Lung (tissue), 12 donors: Measurements from ENCODE around the gene PRKX. TPM values are rescaled to one million over a fixed set of nuclear protein-coding genes. Genes with fewer than 3 reads are reported as not detected.
"Not testable (repeated sequence)": the region's sequence is repeated elsewhere in the genome, so short reads cannot be mapped to it uniquely, and the experiment has no call there.

Source experiments
- ATAC-seq: fragments of 200-7000 bp; cut with Tn5 transposase; one replicate; pipeline ENCODE4 v1.9.1; 2020; ENCODE audit warnings: moderate number of reproducible peaks; ENCODE audit not compliant: insufficient read depth, low FRiP score
- DNase-seq, 3 donors: peaks; one replicate each; pipeline ENCODE4 v3.0.0-alpha.2; 2013 to 2017
- H3K27ac ChIP-seq, 2 donors: one replicate each; pipeline ENCODE4 v1.5.1; 2013; ENCODE audit warnings: mild to moderate bottlenecking in 2 of 2, moderate library complexity in 2 of 2, control low read depth in 1 of 2, inconsistent platforms in 1 of 2, low read depth in 1 of 2, low read length in 1 of 2
- H3K27me3 ChIP-seq, 3 donors: one replicate each; pipeline ENCODE4 v1.5.1; 2013; ENCODE audit warnings: low read length in 2 of 3; ENCODE audit not compliant: control insufficient read depth in 3 of 3, insufficient read depth in 3 of 3
- H3K36me3 ChIP-seq, 4 donors: one replicate each; pipeline ENCODE4 v1.5.1; 2013; ENCODE audit warnings: low read length in 4 of 4, mild to moderate bottlenecking in 1 of 4, moderate library complexity in 1 of 4; ENCODE audit not compliant: control insufficient read depth in 4 of 4, insufficient read depth in 4 of 4
- H3K4me1 ChIP-seq, 5 donors: one replicate each; pipeline ENCODE4 v1.5.1; 2013; ENCODE audit warnings: low read length in 5 of 5, mild to moderate bottlenecking in 2 of 5, moderate library complexity in 1 of 5; ENCODE audit not compliant: control insufficient read depth in 5 of 5, insufficient read depth in 5 of 5
- H3K4me3 ChIP-seq: one replicate; pipeline ENCODE4 v1.5.1; 2013; ENCODE audit warnings: mild to moderate bottlenecking, control low read depth, moderate library complexity
- H3K9ac ChIP-seq, 2 donors: one replicate each; pipeline ENCODE4 v1.5.1; 2013; ENCODE audit warnings: low read length in 2 of 2, control low read depth in 1 of 2; ENCODE audit not compliant: insufficient read depth in 1 of 2
- H3K9me3 ChIP-seq, 4 donors: one replicate each; pipeline ENCODE4 v1.5.1; 2013; ENCODE audit warnings: low read length in 3 of 4, mild to moderate bottlenecking in 1 of 4, moderate library complexity in 1 of 4; ENCODE audit not compliant: control insufficient read depth in 4 of 4, insufficient read depth in 3 of 4
- WGBS, 2 donors: extraction: QIAGEN DNeasy Blood & Tissue Kit; methylation state at CpG; one replicate each; pipeline ENCODE4 v1.1.7; 2013; 5-methylcytosine and 5-hydroxymethylcytosine counted together
- polyA plus RNA-seq, 2 donors: library from polyadenylated mRNA; stranded (reverse); fragments of 200-250 nt; gene quantifications; one replicate each; pipeline ENCODE4 v1.2.1, GENCODE V29; 2013
- total RNA-seq, 2 donors: library from RNA; depleted of rRNA in 1 of 2; stranded (reverse); fragments of >200 nt in 1 of 2; gene quantifications; one replicate each; pipeline ENCODE4 v1.2.1, GENCODE V29; 2014 to 2021
- TF ChIP-seq, protein P1 (sequence below): IDR thresholded peaks from 2 replicates; pipeline ENCODE4 v1.5.1; 2012; ENCODE audit warnings: mild to moderate bottlenecking; ENCODE audit errors: control extremely low read depth, extremely low read depth
- donor health status: control.
- donor health status: control.
- donor health status: Bipolar disorder and iron deficiency.
- donor health status: healthy.
- donor health status: DM: yes; HTN: yes; CAD: no.

Gene PRKX
- total and polyA plus RNA-seq, 4 donors, result 5.5 to 16.3 (median 8.5) TPM

DNA sequence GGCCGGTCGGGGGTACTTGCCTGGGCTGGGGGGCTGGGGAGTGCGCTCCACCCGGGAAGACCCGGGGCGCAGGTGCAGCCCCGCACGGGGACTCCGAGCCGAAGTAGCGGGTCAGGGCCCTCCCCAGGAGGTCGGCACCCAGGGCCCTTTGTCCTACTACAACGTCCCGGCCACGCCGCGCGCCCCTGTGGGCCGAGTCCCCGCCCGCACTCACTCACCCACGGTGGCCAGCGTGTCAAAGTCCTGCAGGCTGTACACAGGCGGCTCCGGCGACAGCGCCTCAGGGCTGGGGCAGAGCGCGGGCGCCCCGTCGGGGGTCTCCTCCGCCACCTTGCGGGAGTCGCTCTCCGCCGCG, 602 bp downstream of the PRKX start:
- Histone ChIP-seq H3K4me3 (peak overlapping the region; percentile 71), H3K9me3 (no peaks in the 10 kb centered on the region), H3K9ac (no peak overlapping the region), H3K27me3 (peaks cover 0 to 36% (median 4%) of the 10 kb centered on the region in 3 donors), H3K27ac (peak overlapping the region; percentile 56 to 79), H3K36me3 (no peaks in the 10 kb centered on the region), H3K4me1 (peaks cover 0 to 18% (median 0%) of the 10 kb centered on the region in 5 donors)
- whole genome bisulfite sequencing, 2 donors, result 0 to 1% methylated on average over 11 to 38 of the region's 38 CpGs
- ATAC-seq (peak; percentile 1), DNase-seq (no peak)
- TF ChIP-seq, protein P1, sequence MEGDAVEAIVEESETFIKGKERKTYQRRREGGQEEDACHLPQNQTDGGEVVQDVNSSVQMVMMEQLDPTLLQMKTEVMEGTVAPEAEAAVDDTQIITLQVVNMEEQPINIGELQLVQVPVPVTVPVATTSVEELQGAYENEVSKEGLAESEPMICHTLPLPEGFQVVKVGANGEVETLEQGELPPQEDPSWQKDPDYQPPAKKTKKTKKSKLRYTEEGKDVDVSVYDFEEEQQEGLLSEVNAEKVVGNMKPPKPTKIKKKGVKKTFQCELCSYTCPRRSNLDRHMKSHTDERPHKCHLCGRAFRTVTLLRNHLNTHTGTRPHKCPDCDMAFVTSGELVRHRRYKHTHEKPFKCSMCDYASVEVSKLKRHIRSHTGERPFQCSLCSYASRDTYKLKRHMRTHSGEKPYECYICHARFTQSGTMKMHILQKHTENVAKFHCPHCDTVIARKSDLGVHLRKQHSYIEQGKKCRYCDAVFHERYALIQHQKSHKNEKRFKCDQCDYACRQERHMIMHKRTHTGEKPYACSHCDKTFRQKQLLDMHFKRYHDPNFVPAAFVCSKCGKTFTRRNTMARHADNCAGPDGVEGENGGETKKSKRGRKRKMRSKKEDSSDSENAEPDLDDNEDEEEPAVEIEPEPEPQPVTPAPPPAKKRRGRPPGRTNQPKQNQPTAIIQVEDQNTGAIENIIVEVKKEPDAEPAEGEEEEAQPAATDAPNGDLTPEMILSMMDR, result no peak

DNA sequence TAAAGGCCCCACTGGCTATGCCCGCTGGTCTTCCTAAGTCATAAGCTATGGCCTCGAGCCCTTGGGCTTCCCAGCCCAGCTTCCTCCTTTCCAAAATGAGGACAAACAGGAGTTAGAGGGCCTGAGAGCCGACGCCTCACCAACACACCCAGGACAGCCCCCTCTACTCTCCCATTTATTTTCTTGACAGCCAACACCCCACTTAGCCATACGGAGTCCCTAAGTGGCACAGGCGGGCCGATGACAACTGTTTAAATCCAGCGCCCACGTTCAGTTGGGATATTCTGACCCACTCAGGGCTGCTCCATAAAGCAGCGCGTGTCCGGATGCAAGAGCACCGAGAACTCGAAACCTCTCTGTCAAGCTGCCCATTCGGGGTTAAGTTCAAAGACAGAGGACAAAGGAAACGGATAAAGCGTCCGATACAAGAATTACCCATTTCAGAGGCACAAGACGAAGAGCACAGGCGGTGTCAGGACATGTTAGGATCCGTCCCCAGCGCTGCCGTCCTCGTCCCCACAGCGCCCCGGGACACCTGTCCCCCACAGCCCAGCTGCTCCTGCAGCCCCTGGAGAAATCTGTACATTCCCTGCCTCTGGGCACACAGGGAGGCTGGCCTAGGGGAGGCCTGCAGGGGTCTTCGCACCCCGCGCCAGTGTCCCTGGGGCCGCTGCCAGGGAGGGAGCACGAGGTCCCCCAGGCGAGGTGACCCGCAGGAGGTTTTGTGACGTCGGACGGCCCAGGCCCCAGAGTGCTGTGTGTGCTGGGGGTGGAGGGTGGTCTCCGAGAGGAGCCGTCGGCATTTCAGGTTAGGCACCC, 1.2 kb downstream of the PRKX start:
- ATAC-seq (no peak), DNase-seq (peak; percentile 33 to 69 (median 50))
- H3K27ac ChIP-seq, result peak overlapping the region; percentile 54 to 79

DNA sequence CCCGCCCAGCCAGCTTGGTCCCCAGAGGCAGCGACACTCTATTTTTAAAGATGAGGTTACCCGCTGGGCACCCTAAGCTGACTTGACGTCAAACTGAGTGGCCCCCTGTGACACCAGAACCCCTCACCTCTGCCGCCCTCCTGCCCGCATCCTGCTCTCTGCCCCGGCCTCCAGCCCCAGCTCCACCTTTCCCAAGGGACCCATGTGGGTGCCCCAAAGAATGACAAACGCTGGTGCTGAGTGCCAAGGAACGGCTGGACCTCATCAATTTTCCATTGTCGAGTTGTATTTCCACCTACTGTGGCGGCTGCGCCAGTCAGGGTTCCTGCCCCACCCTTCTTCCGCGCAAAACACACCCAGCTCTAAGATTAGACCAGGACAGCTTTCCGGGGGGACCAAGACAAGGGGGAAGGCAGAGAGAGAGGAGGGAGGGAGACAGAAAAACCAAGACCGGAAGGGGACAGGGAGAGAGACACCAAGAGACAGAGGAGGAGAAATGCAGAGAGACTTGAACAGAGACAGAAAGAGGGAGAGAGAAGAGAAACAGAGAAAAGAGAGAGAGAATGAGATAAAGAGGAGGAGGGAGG, 2.0 kb downstream of the PRKX start:
- Histone ChIP-seq H3K4me1 (peaks cover 0 to 18% (median 0%) of the 10 kb centered on the region in 5 donors), H3K4me3 (peak overlapping the region; percentile 33), H3K27me3 (peaks cover 0 to 31% (median 2%) of the 10 kb centered on the region in 3 donors), H3K9ac (no peak overlapping the region), H3K36me3 (no peaks in the 10 kb centered on the region), H3K9me3 (no peaks in the 10 kb centered on the region), H3K27ac (peak overlapping the region; percentile 54 to 79)
- no peak for ATAC-seq
- TF ChIP-seq, protein P1, result no peak
- WGBS, 2 donors, result 48 to 64% methylated on average over 16 of the region's 16 CpGs
- no peak for DNase-seq

More for the DNA sequence above, 1.2 kb downstream of the PRKX start:
- Histone ChIP-seq H3K4me3 (peak overlapping the region; percentile 71), H3K36me3 (no peaks in the 10 kb centered on the region), H3K9ac (peak overlapping the region in 1 of 2 donors; percentile 32), H3K27me3 (peaks cover 0 to 33% (median 2%) of the 10 kb centered on the region in 3 donors), H3K4me1 (peaks cover 0 to 18% (median 0%) of the 10 kb centered on the region in 5 donors), H3K9me3 (no peaks in the 10 kb centered on the region)
- 5 to 8% methylated on average over 33 to 39 of the region's 39 CpGs for WGBS, 2 donors
- TF ChIP-seq, protein P1, result no peak

DNA sequence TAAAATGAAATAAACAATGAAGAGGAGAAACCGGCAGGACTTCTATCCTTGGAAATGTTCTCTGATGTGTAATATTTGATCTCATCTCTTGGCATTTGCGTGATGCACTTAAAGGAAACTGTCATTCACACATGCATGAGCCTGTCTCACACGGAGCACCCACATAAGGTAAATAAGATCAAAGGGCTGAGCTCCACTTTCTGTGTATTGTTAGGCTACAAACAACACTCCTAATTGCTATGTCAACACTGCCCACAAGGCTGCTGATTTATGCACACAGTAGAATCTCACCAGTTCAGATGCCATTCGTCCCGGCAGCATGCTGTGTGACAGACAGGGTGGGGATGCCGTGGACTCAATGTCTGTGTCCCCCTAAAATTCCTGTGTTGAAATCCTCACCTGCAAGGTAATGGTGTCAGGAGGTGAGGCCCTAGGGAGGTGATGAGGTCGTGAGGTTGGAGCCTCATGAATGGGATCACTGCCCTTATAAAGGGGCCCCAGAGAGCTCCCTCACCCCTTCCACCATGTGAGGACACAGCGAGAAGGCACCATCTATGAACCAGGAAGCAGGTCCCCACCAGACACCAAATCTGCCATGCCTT, 5.7 kb downstream of the PRKX start:
- not testable (repeated sequence) for H3K9me3 ChIP-seq, H3K4me3 ChIP-seq, H3K9ac ChIP-seq, H3K27ac ChIP-seq, H3K4me1 ChIP-seq, ATAC-seq, DNase-seq, H3K36me3 ChIP-seq
- 57 to 77% methylated on average over 7 to 8 of the region's 8 CpGs for WGBS, 2 donors
- H3K27me3 ChIP-seq, result peaks cover 0 to 22% (median 2%) of the 10 kb centered on the region in 3 donors
